HG03469 (cell line): ENCODE measurements around the gene PALLD.

ENCODE experiments used
- ATAC-seq: cut with Tn5 transposase; IDR thresholded peaks from one replicate; pipeline ENCODE4 v1.9.1; 2021; ENCODE audit warnings: mild to moderate bottlenecking, moderate library complexity, moderate number of reproducible peaks; ENCODE audit not compliant: unreplicated experiment

PALLD gene

GRCh38 chr4:168751263-168752225 is 254.7 kb downstream of the PALLD start:
- ATAC-seq = no peak

- no peak for ATAC-seq
Observed at GRCh38 chr4:168755598-168756477, 259.0 kb downstream of the PALLD start.

- ATAC-seq = no peak
Observed at GRCh38 chr4:168757500-168757899, 260.6 kb downstream of the PALLD start.

- no peak for ATAC-seq
Observed at GRCh38 chr4:168758351-168758876, 261.6 kb downstream of the PALLD start.

GRCh38 chr4:168759321-168759720 is 262.5 kb downstream of the PALLD start:
- no peak for ATAC-seq

- ATAC-seq = no peak
Observed at GRCh38 chr4:168759959-168760527, 263.2 kb downstream of the PALLD start.

- ATAC-seq = no peak
Observed at GRCh38 chr4:168761066-168761465, 264.2 kb downstream of the PALLD start.

- no peak for ATAC-seq
Observed at GRCh38 chr4:168765322-168765721, 268.5 kb downstream of the PALLD start.

GRCh38 chr4:168765726-168766125 is 268.9 kb downstream of the PALLD start:
- no peak for ATAC-seq

- no peak for ATAC-seq
Observed at GRCh38 chr4:168766604-168767316, 269.9 kb downstream of the PALLD start.

GRCh38 chr4:168769416-168769815 is 272.6 kb downstream of the PALLD start:
- no peak for ATAC-seq

- ATAC-seq = no peak
Observed at GRCh38 chr4:168769837-168770236, 273.0 kb downstream of the PALLD start.

GRCh38 chr4:168771251-168771650 is 274.4 kb downstream of the PALLD start:
- no peak for ATAC-seq

- ATAC-seq = no peak
Observed at GRCh38 chr4:168773388-168774195, 276.7 kb downstream of the PALLD start.

GRCh38 chr4:168776382-168776781 is 279.5 kb downstream of the PALLD start:
- ATAC-seq = no peak

- no peak for ATAC-seq
Observed at GRCh38 chr4:168777277-168777965, 280.6 kb downstream of the PALLD start.

- no peak for ATAC-seq
Observed at GRCh38 chr4:168781341-168781740, 284.5 kb downstream of the PALLD start.

GRCh38 chr4:168781926-168782325 is 285.1 kb downstream of the PALLD start:
- ATAC-seq = no peak

- no peak for ATAC-seq
Observed at GRCh38 chr4:168782439-168782838, 285.6 kb downstream of the PALLD start.
